ENCODE measurements around the gene WEE1.
"Not testable (repeated sequence)": the region's sequence is repeated elsewhere in the genome, so short reads cannot be mapped to it uniquely, and the experiment has no call there.

The WEE1 gene

GRCh38 chr11:9573052-9573774 lies at the start of gene WEE1:
TSS of gene WEE1 (plus strand) at chr11:9573670. CDS start at chr11:9573934, 264 bp downstream.
- peak; percentile 99 for DNase-seq

GRCh38 chr11:9524001-9524400 lies 49.5 kb upstream of the WEE1 start:
- no peak for DNase-seq

GRCh38 chr11:9525116-9525515 lies 48.4 kb upstream of the WEE1 start:
- no peak for DNase-seq

GRCh38 chr11:9527481-9528135 lies 45.9 kb upstream of the WEE1 start:
- DNase-seq: no peak

- no peak for DNase-seq
Observed at GRCh38 chr11:9528136-9528501, 45.4 kb upstream of the WEE1 start.

GRCh38 chr11:9528573-9529333 lies 44.7 kb upstream of the WEE1 start:
- no peak for DNase-seq

- DNase-seq: peak; percentile 3
Observed at GRCh38 chr11:9529334-9529650, 44.2 kb upstream of the WEE1 start.

GRCh38 chr11:9530020-9530621 lies 43.3 kb upstream of the WEE1 start:
- DNase-seq: no peak

- no peak for DNase-seq
Observed at GRCh38 chr11:9530901-9531625, 42.4 kb upstream of the WEE1 start.

GRCh38 chr11:9533058-9533457 lies 40.4 kb upstream of the WEE1 start:
- DNase-seq: no peak

- no peak for DNase-seq
Observed at GRCh38 chr11:9533736-9534473, 39.6 kb upstream of the WEE1 start.

- peak; percentile 3 for DNase-seq
Observed at GRCh38 chr11:9535189-9535781, 38.2 kb upstream of the WEE1 start.

GRCh38 chr11:9538548-9538947 lies 34.9 kb upstream of the WEE1 start:
- DNase-seq: no peak

GRCh38 chr11:9549216-9549615 lies 24.3 kb upstream of the WEE1 start:
- not testable (repeated sequence) for DNase-seq

GRCh38 chr11:9550191-9550628 lies 23.3 kb upstream of the WEE1 start:
- DNase-seq: no peak

GRCh38 chr11:9561279-9561982 lies 12.0 kb upstream of the WEE1 start:
- DNase-seq: no peak

GRCh38 chr11:9562716-9563115 lies 10.8 kb upstream of the WEE1 start:
- DNase-seq: no peak

GRCh38 chr11:9563196-9563730 lies 10.2 kb upstream of the WEE1 start:
- DNase-seq: no peak

- DNase-seq: peak; percentile 88
Observed at GRCh38 chr11:9565822-9566560, 7.5 kb upstream of the WEE1 start.

- no peak for DNase-seq
Observed at GRCh38 chr11:9566561-9567063, 6.9 kb upstream of the WEE1 start.

Measured in NCI-H345 (cell line).